ENCODE data around the gene PRKAR1B.

The PRKAR1B gene

DNA sequence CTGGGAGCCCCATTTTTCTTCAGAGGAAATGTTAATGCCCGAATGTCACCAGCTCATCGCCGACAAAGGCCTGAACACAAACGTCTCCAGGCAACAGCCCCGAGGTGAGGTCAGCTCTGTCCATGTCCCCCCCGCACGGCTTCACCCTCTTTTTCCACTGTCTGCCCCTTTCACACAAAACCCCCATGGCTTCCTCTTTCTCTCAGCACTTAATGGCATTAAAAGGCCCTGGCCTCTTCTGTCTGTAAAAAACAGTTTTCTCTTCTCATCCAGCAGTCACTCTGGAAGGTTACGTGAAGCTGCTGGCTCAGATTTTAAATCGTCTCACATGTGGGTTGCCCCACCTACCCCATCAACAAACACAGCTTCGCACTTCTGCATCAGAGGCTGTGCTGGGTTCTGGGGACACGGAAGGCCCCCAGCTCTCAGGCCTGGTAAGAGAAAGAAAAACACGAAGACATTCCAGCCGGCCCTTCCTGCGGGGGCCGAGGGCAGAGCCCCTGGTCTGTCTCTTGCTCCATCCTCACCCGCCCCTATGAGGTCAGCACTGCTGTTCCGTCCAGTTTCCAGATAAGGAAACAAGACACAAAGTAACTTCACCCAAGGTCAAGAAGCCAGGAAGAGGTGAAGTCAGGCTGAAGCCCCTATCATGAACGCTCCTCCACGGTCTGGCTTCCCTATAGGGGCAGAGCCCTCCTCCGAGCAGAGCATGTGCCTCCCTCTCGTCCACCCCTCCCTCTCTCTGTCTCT, 116.4 kb downstream of the PRKAR1B start:
- no peak for DNase-seq

DNA sequence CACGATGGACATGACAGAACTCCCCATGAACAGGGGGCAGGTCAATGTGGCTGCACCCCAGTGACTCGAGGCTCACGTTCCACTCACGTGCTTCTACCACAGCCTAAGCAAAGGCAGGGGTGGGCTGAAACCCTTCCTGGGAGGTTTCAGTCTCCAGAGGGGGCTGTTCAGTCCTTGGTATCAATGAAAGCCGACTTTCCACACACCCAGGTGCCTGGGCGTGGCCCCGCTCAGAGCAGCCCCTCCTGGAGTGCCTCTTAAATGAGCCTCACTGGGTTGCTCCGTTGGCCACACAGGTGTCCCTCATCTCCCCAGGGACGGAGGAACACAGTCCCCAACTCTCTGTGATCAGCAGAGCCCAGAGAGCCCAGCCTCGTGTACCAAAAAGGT, 116.9 kb downstream of the PRKAR1B start:
- H3K36me3 Mint-ChIP-seq (ENCODE audit: low read depth): peaks cover 8% of the 10 kb centered on the region
- peaks cover 8% of the 10 kb centered on the region for H3K27me3 Mint-ChIP-seq (ENCODE audit: low read depth, poor library complexity)
- peak overlapping the region; percentile 92 for H3K27ac Mint-ChIP-seq
- DNase-seq: no peak
- TF ChIP-seq CTCF (IDR thresholded peaks at IDR 0.05): no peak
- H3K9me3 Mint-ChIP-seq: no peaks in the 10 kb centered on the region
- no peak overlapping the region for H3K4me3 Mint-ChIP-seq
- H3K4me1 Mint-ChIP-seq: peaks cover 63% of the 10 kb centered on the region

More for the DNA sequence above, 116.4 kb downstream of the PRKAR1B start:
- peaks cover 8% of the 10 kb centered on the region for H3K36me3 Mint-ChIP-seq (ENCODE audit: low read depth)
- TF ChIP-seq CTCF (IDR thresholded peaks at IDR 0.05): no peak
- H3K27me3 Mint-ChIP-seq (ENCODE audit: low read depth, poor library complexity): peaks cover 8% of the 10 kb centered on the region
- H3K4me1 Mint-ChIP-seq: peaks cover 57% of the 10 kb centered on the region
- peak overlapping the region; percentile 28 for H3K4me3 Mint-ChIP-seq
- H3K27ac Mint-ChIP-seq: peak overlapping the region; percentile 92
- no peaks in the 10 kb centered on the region for H3K9me3 Mint-ChIP-seq

- peak overlapping the region; percentile 89 for H3K27ac Mint-ChIP-seq
- H3K27me3 Mint-ChIP-seq (ENCODE audit: low read depth, poor library complexity): peaks cover 7% of the 10 kb centered on the region
- DNase-seq: no peak
- no peaks in the 10 kb centered on the region for H3K9me3 Mint-ChIP-seq
- peaks cover 8% of the 10 kb centered on the region for H3K36me3 Mint-ChIP-seq (ENCODE audit: low read depth)
- H3K4me3 Mint-ChIP-seq: no peak overlapping the region
- peaks cover 70% of the 10 kb centered on the region for H3K4me1 Mint-ChIP-seq
- no peak for TF ChIP-seq CTCF (IDR thresholded peaks at IDR 0.05)
Observed at GRCh38 chr7:609365-609764, 117.7 kb downstream of the PRKAR1B start.

- no peak overlapping the region for H3K4me3 Mint-ChIP-seq
- TF ChIP-seq CTCF (IDR thresholded peaks at IDR 0.05): no peak
- H3K9me3 Mint-ChIP-seq: no peaks in the 10 kb centered on the region
- peak overlapping the region; percentile 89 for H3K27ac Mint-ChIP-seq
- peaks cover 74% of the 10 kb centered on the region for H3K4me1 Mint-ChIP-seq
- DNase-seq: no peak
- peaks cover 8% of the 10 kb centered on the region for H3K36me3 Mint-ChIP-seq (ENCODE audit: low read depth)
- peaks cover 5% of the 10 kb centered on the region for H3K27me3 Mint-ChIP-seq (ENCODE audit: low read depth, poor library complexity)
Observed at GRCh38 chr7:608954-609353, 118.1 kb downstream of the PRKAR1B start.

DNA sequence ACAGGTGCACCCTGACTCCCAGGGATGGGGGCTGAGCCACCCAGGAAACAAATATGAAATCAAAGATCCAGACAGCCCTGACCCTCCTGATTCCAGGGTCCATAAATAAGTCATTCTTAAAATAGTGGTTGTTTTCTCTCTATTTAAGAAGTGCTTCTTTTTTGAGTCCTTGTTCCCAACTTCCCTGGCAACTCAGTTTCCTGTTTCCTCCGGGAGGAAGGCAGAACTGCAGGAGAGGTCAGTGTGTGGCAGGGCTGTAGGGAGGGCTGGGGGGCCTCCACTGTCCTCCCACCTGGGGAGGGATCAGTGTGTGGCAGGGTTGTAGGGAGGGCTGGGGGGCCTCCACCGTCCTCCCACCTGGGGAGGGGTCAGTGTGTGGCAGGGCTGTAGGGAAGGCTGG, 118.7 kb downstream of the PRKAR1B start:
- H3K4me1 Mint-ChIP-seq: peaks cover 79% of the 10 kb centered on the region
- peak overlapping the region; percentile 34 for H3K4me3 Mint-ChIP-seq
- no peaks in the 10 kb centered on the region for H3K9me3 Mint-ChIP-seq
- H3K36me3 Mint-ChIP-seq (ENCODE audit: low read depth): peaks cover 8% of the 10 kb centered on the region
- DNase-seq: no peak
- no peak for TF ChIP-seq CTCF (IDR thresholded peaks at IDR 0.05)
- peak overlapping the region; percentile 79 for H3K27ac Mint-ChIP-seq
- peaks cover 5% of the 10 kb centered on the region for H3K27me3 Mint-ChIP-seq (ENCODE audit: low read depth, poor library complexity)

GRCh38 chr7:607938-608337, 119.1 kb downstream of the PRKAR1B start:
- H3K36me3 Mint-ChIP-seq (ENCODE audit: low read depth): peaks cover 8% of the 10 kb centered on the region
- DNase-seq: no peak
- H3K27ac Mint-ChIP-seq: peak overlapping the region; percentile 79
- no peak for TF ChIP-seq CTCF (IDR thresholded peaks at IDR 0.05)
- H3K9me3 Mint-ChIP-seq: no peaks in the 10 kb centered on the region
- peak overlapping the region; percentile 34 for H3K4me3 Mint-ChIP-seq
- H3K27me3 Mint-ChIP-seq (ENCODE audit: low read depth, poor library complexity): peaks cover 5% of the 10 kb centered on the region
- H3K4me1 Mint-ChIP-seq: peaks cover 83% of the 10 kb centered on the region
